HepG2 (cell line): ENCODE results near the gene FAM3C. TPM values are rescaled to one million over a fixed set of nuclear protein-coding genes. Genes with fewer than 3 reads are reported as not detected.

Source experiments
- ATAC-seq: fragments of 200-7000 bp; cut with Tn5 transposase; 3 replicates; pipeline ENCODE4 v1.9.1; 2020; ENCODE audit warnings: mild to moderate bottlenecking, moderate library complexity
- BruUV-seq: library from RNA; stranded (reverse); fragments of 400-500 nt; replicated peaks from 2 replicates; lab custom pipeline; 2021; lab: Mats Ljungman, UMichigan
- CTCF ChIA-PET: fragments of 300-600 bp; formaldehyde crosslinking; extraction: SDS; loops from one replicate; lab custom pipeline; 2021; ENCODE audit warnings: low total read pairs, inconsistent platforms, low intra/inter-chr PET ratio; lab: Yijun Ruan, JAX
- POLR2A ChIA-PET: fragments of 350-600 bp; sonication (Branson Sonifier 250); formaldehyde crosslinking; loops from one replicate; lab custom pipeline; 2020; ENCODE audit warnings: antibody characterized with exemption, inconsistent platforms; lab: Yijun Ruan, JAX
- DNase-seq: peaks from one replicate; pipeline ENCODE4 v3.0.0-alpha.2; 2015; ENCODE audit warnings: low spot score
- FAIRE-seq: peaks from 3 replicates; lab custom pipeline; 2011; peaks lifted over from hg19 to GRCh38; lab: Jason Lieb, UNC
- H2AFZ ChIP-seq: one replicate; pipeline ENCODE4 v1.6.1; 2011; ENCODE audit warnings: low read length, inconsistent platforms
- H3K27ac ChIP-seq: fragments of 300-600 bp; 3 replicates; pipeline ENCODE4 v1.8.0; 2011; ENCODE audit warnings: mixed run types, mild to moderate bottlenecking, mixed read lengths, low read length, inconsistent platforms; ENCODE audit not compliant: insufficient read depth; ENCODE audit errors: extremely low read length
- H3K27me3 ChIP-seq, 2 experiments: fragments of 200-600 bp in 1 of 2; 2 replicates in 1 of 2; 3 replicates in 1 of 2; pipeline versions ENCODE4 v1.6.0 to v1.8.0; 2011; ENCODE audit warnings: low read length in 2 of 2, mild to moderate bottlenecking in 2 of 2, moderate library complexity in 2 of 2, inconsistent platforms in 1 of 2; ENCODE audit not compliant: insufficient read depth in 2 of 2, control insufficient read depth in 1 of 2
- H3K36me3 ChIP-seq, 2 experiments: fragments of 200-600 bp in 1 of 2; replicated peaks in 1 of 2; 2 replicates in 1 of 2; 3 replicates in 1 of 2; pipeline versions ENCODE4 v1.5.1 to v1.8.0; 2011; ENCODE audit warnings: low read length in 2 of 2, inconsistent platforms in 1 of 2; ENCODE audit not compliant: insufficient read depth in 2 of 2, control insufficient read depth in 1 of 2
- H3K4me1 ChIP-seq: 2 replicates; pipeline ENCODE4 v1.5.1; 2012; ENCODE audit warnings: low read length, inconsistent platforms; ENCODE audit not compliant: insufficient read depth
- H3K4me2 ChIP-seq: 2 replicates; pipeline ENCODE4 v1.6.0; 2011; ENCODE audit warnings: low read depth, low read length, inconsistent platforms
- H3K4me3 ChIP-seq, 3 experiments: fragments of 200-600 bp in 1 of 3; sonication (generic), shearing (Covaris generic) in 1 of 3; replicated peaks in 1 of 3; 2 replicates each; pipeline ENCODE4 v1.5.1; 2011 to 2016; ENCODE audit warnings: low read length in 3 of 3, inconsistent platforms in 2 of 3, low read depth in 2 of 3, mild to moderate bottlenecking in 2 of 3, control low read depth in 1 of 3, mixed read lengths in 1 of 3; ENCODE audit not compliant: insufficient read depth in 1 of 3
- H3K79me2 ChIP-seq: one replicate; pipeline ENCODE4 v1.6.1; 2011; ENCODE audit warnings: low read length, inconsistent platforms; ENCODE audit not compliant: insufficient read depth
- H3K9ac ChIP-seq: 2 replicates; pipeline ENCODE4 v1.6.0; 2011; ENCODE audit warnings: mild to moderate bottlenecking, low read depth, low read length, inconsistent platforms; ENCODE audit not compliant: insufficient read depth
- H3K9me3 ChIP-seq: 2 replicates; pipeline ENCODE4 v1.5.1; 2012; ENCODE audit warnings: mild to moderate bottlenecking, low read length
- H4K20me1 ChIP-seq: 2 replicates; pipeline ENCODE4 v1.6.0; 2011; ENCODE audit warnings: inconsistent platforms, mild to moderate bottlenecking, low read length, moderate library complexity; ENCODE audit not compliant: insufficient read depth
- MIER2 ChIP-seq: IDR thresholded peaks from 2 replicates; pipeline ENCODE4 v1.6.1; 2016; ENCODE audit warnings: missing biosample characterization, missing genetic modification reagents
- ZNF329 ChIP-seq: sonication (generic); formaldehyde crosslinking; IDR thresholded peaks from 2 replicates; pipeline ENCODE4 v1.9.0; 2021; ENCODE audit warnings: low read depth, mild to moderate bottlenecking, missing genetic modification reagents
- ZNF768 ChIP-seq: sonication (generic); formaldehyde crosslinking; IDR thresholded peaks from 2 replicates; pipeline ENCODE4 v1.4.0; 2020; ENCODE audit warnings: missing genetic modification reagents
- WGBS: methylation state at CpG from one replicate; pipeline ENCODE4 v1.1.6; 2017; ENCODE audit warnings: low lambda C conversion rate; 5-methylcytosine and 5-hydroxymethylcytosine counted together
- in situ Hi-C: cut with HindIII; loops from 2 replicates; pipeline ENCODE4 v1.10.0; 2017; ENCODE audit warnings: low pct_unique_long_range_greater_than_20kb; ENCODE audit not compliant: extremely low pct_ligation_motif_present
- intact Hi-C: fragments of 100-400 bp; cut with micrococcal nuclease; formaldehyde crosslinking; loops from one replicate; pipeline ENCODE4 v1.10.0; 2022; ENCODE audit not compliant: unreplicated experiment
- polyA plus RNA-seq, 8 experiments: library from polyadenylated mRNA; depleted of rRNA in 3 of 8; stranded (reverse) in 7 of 8; unstranded in 1 of 8; fragments of >200 nt; fragmentation: Illumina TruSeq in 4 of 8; extraction: Trizol in 4 of 8; gene quantifications; 2 replicates each; pipeline versions ENCODE4 v1.2.1 to v1.2.3, GENCODE V29; 2011 to 2016; ENCODE audit warnings: low read depth in 4 of 8, missing spikeins in 1 of 8, mixed read lengths in 1 of 8; ENCODE audit not compliant: insufficient read depth in 1 of 8
- total RNA-seq, 5 experiments: library from RNA; depleted of rRNA; stranded (reverse); fragments of >200 nt; fragmentation: Illumina TruSeq; extraction: Trizol; gene quantifications; 2 replicates each; pipeline ENCODE4 v1.2.3, GENCODE V29; 2016; ENCODE audit warnings: low read depth in 1 of 5
- TF ChIP-seq, protein P1 (sequence below): sonication (generic); formaldehyde crosslinking; IDR thresholded peaks from 2 replicates; pipeline ENCODE4 v1.5.1; 2020; ENCODE audit warnings: mild to moderate bottlenecking, missing genetic modification reagents, borderline replicate concordance

FAM3C gene
- total and polyA plus RNA-seq, 2 of the 13 experiments (the other 11 are each of a cell fraction or from before 2014, with no cell fraction given): 14.6 to 16.0 TPM

DNA sequence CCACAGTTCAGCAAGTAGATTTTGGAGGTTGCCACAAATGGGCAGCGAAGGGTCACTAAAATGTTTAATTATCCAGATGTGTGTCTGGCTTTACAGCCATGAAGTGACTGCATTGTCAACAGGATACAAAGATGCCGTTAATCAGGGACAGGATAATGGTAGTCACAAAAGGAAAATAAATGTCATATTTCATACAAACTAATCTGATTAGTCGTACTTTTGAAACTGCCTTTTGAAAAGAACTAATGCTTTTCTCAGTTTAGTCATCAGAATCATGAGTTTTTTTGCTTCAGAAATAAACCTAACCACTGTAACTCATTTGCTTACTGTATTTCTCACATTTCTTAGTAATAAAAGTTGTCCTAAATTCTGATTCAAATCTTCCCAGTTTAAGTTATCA is 89.5 kb downstream of the FAM3C start:
- Histone ChIP-seq H2AFZ (no peak overlapping the region), H4K20me1 (no peaks in the 10 kb centered on the region), H3K27ac (no peak overlapping the region), H3K36me3 (no peaks in the 10 kb centered on the region), H3K9ac (no peak overlapping the region), H3K79me2 (no peaks in the 10 kb centered on the region), H3K27me3 (no peaks in the 10 kb centered on the region; a peak in 1 of 5 replicates), H3K4me1 (no peaks in the 10 kb centered on the region), H3K4me2 (no peak overlapping the region), H3K9me3 (no peaks in the 10 kb centered on the region), H3K4me3 (no peak overlapping the region)
- BruUV-seq: no TSS peak
- POLR2A ChIA-PET: no interaction called here
- intact Hi-C loops (no loop called here), in situ Hi-C loops (no loop called here)
- FAIRE-seq: no peak
- WGBS: 0% methylated on average over 3 of the region's 3 CpGs
- CTCF ChIA-PET: no interaction called here
- DNase-seq: no peak
- TF ChIP-seq ZNF329 (CRISPR knock-in tag) (no peak), ZNF768 (no peak), MIER2 (CRISPR knock-in tag) (no peak)
- no peak for ATAC-seq

DNA sequence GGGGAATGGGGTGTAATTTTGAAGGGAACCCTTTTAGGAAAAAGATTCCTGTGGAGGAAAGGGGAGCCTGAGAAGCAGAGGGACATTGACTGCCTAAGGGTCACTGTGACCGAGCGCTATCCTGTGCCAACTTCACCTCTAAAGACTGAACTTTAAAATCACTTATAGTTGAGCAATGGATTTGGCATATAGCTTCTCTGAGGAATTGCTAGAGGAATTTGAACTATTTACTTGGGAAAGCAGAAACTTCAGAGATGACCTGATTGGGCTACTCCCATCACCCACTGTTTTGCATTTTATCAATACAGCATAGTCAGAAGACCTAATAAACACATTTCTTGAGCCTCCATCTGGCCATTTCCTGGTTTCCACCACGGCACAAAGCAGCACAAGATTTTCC is 91.0 kb downstream of the FAM3C start:
- Histone ChIP-seq H3K9ac (no peak overlapping the region), H4K20me1 (no peaks in the 10 kb centered on the region), H3K4me1 (no peaks in the 10 kb centered on the region), H3K27ac (no peak overlapping the region), H2AFZ (no peak overlapping the region), H3K4me2 (no peak overlapping the region), H3K79me2 (no peaks in the 10 kb centered on the region), H3K4me3 (no peak overlapping the region), H3K9me3 (no peaks in the 10 kb centered on the region), H3K36me3 (no peaks in the 10 kb centered on the region), H3K27me3 (no peaks in the 10 kb centered on the region; a peak in 1 of 5 replicates)
- CTCF ChIA-PET: no interaction called here
- DNase-seq (no peak), ATAC-seq (no peak), FAIRE-seq (no peak)
- TF ChIP-seq, protein P1, sequence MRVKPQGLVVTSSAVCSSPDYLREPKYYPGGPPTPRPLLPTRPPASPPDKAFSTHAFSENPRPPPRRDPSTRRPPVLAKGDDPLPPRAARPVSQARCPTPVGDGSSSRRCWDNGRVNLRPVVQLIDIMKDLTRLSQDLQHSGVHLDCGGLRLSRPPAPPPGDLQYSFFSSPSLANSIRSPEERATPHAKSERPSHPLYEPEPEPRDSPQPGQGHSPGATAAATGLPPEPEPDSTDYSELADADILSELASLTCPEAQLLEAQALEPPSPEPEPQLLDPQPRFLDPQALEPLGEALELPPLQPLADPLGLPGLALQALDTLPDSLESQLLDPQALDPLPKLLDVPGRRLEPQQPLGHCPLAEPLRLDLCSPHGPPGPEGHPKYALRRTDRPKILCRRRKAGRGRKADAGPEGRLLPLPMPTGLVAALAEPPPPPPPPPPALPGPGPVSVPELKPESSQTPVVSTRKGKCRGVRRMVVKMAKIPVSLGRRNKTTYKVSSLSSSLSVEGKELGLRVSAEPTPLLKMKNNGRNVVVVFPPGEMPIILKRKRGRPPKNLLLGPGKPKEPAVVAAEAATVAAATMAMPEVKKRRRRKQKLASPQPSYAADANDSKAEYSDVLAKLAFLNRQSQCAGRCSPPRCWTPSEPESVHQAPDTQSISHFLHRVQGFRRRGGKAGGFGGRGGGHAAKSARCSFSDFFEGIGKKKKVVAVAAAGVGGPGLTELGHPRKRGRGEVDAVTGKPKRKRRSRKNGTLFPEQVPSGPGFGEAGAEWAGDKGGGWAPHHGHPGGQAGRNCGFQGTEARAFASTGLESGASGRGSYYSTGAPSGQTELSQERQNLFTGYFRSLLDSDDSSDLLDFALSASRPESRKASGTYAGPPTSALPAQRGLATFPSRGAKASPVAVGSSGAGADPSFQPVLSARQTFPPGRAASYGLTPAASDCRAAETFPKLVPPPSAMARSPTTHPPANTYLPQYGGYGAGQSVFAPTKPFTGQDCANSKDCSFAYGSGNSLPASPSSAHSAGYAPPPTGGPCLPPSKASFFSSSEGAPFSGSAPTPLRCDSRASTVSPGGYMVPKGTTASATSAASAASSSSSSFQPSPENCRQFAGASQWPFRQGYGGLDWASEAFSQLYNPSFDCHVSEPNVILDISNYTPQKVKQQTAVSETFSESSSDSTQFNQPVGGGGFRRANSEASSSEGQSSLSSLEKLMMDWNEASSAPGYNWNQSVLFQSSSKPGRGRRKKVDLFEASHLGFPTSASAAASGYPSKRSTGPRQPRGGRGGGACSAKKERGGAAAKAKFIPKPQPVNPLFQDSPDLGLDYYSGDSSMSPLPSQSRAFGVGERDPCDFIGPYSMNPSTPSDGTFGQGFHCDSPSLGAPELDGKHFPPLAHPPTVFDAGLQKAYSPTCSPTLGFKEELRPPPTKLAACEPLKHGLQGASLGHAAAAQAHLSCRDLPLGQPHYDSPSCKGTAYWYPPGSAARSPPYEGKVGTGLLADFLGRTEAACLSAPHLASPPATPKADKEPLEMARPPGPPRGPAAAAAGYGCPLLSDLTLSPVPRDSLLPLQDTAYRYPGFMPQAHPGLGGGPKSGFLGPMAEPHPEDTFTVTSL (CRISPR knock-in tag): no peak
- POLR2A ChIA-PET: no interaction called here
- intact Hi-C loops (no loop called here), in situ Hi-C loops (no loop called here)
- BruUV-seq: no TSS peak
- 4% methylated on average over 3 of the region's 3 CpGs for WGBS
